Tibial artery (tissue), 4 donors: ENCODE measurements around the gene FZD1.

Experiments
- DNase-seq, 2 donors: peaks; one replicate each; pipeline ENCODE4 v3.0.0-alpha.2; 2019
- H3K27ac ChIP-seq, 2 donors: fragments of 200-600 bp; sonication (generic) in 1 of 2; 1 replicate in 1 of 2; 2 replicates in 1 of 2; pipeline ENCODE4 v1.5.1; 2018 to 2019; ENCODE audit warnings: mild to moderate bottlenecking in 1 of 2
- H3K27me3 ChIP-seq, 2 donors: fragments of 200-600 bp; sonication (generic) in 1 of 2; one replicate each; pipeline versions ENCODE4 v1.5.1 to v1.6.0; 2016 to 2019
- H3K36me3 ChIP-seq, 3 donors: fragments of 200-600 bp; sonication (generic) in 2 of 3; one replicate each; pipeline ENCODE4 v1.5.1; 2016 to 2019; ENCODE audit warnings: mild to moderate bottlenecking in 2 of 3
- H3K4me1 ChIP-seq, 4 donors: fragments of 200-600 bp; sonication (generic) in 2 of 4; 1 replicate in 3 of 4; 2 replicates in 1 of 4; pipeline ENCODE4 v1.5.1; 2016 to 2019
- H3K4me3 ChIP-seq, 2 donors: fragments of 200-600 bp; sonication (generic) in 1 of 2; 1 replicate in 1 of 2; 2 replicates in 1 of 2; pipeline ENCODE4 v1.5.1; 2018 to 2019; ENCODE audit warnings: mild to moderate bottlenecking in 2 of 2
- H3K9me3 ChIP-seq, 3 donors: fragments of 200-600 bp; sonication (generic) in 1 of 3; one replicate each; pipeline ENCODE4 v1.5.1; 2016 to 2019
- CTCF ChIP-seq, 2 experiments: fragments of 200-600 bp in 1 of 2; fragments of 450-650 bp in 1 of 2; IDR thresholded peaks; one replicate each; pipeline ENCODE4 v1.5.1; 2017 to 2019; ENCODE audit warnings: antibody characterized with exemption in 2 of 2, mild to moderate bottlenecking in 1 of 2, moderate library complexity in 1 of 2
- intact Hi-C: fragments of 100-400 bp; cut with DNase I; formaldehyde crosslinking; loops from one replicate; pipeline ENCODE4 v1.15.0; 2023; ENCODE audit warnings: low total_unique reads

FZD1 gene

GRCh38 chr7:91230503-91230902 lies 33.7 kb upstream of the FZD1 start:
- Histone ChIP-seq H3K4me1 (no peaks in the 10 kb centered on the region), H3K27me3 (no peaks in the 10 kb centered on the region), H3K4me3 (no peak overlapping the region), H3K27ac (no peak overlapping the region), H3K9me3 (peaks cover 0 to 4% (median 0%) of the 10 kb centered on the region in 3 donors), H3K36me3 (no peaks in the 10 kb centered on the region)
- TF ChIP-seq CTCF (IDR thresholded peaks at IDR 0.05): no peak
- intact Hi-C loops: no loop called here
- no peak for DNase-seq

- no peak for DNase-seq
- Histone ChIP-seq H3K4me1 (no peaks in the 10 kb centered on the region), H3K27ac (no peak overlapping the region), H3K9me3 (no peaks in the 10 kb centered on the region), H3K4me3 (no peak overlapping the region), H3K36me3 (no peaks in the 10 kb centered on the region), H3K27me3 (no peaks in the 10 kb centered on the region)
- intact Hi-C loops: no loop called here
- no peak for TF ChIP-seq CTCF (IDR thresholded peaks at IDR 0.05)
These were observed 31.0 kb upstream of the FZD1 start for GRCh38 chr7:91233212-91233611.

GRCh38 chr7:91235211-91235832 lies 28.9 kb upstream of the FZD1 start:
- H3K27me3 ChIP-seq: no peaks in the 10 kb centered on the region
- H3K36me3 ChIP-seq: no peaks in the 10 kb centered on the region
- H3K9me3 ChIP-seq: no peaks in the 10 kb centered on the region
- H3K27ac ChIP-seq: no peak overlapping the region
- no peak overlapping the region for H3K4me3 ChIP-seq
- H3K4me1 ChIP-seq: peaks cover 0 to 5% (median 0%) of the 10 kb centered on the region in 4 donors
- intact Hi-C loops: no loop called here
- no peak for DNase-seq
- no peak for TF ChIP-seq CTCF (IDR thresholded peaks at IDR 0.05)

GRCh38 chr7:91239171-91239604 lies 25.0 kb upstream of the FZD1 start:
- no peak for DNase-seq
- Histone ChIP-seq H3K27ac (no peak overlapping the region), H3K36me3 (no peaks in the 10 kb centered on the region), H3K4me3 (no peak overlapping the region), H3K4me1 (peaks cover 0 to 7% (median 0%) of the 10 kb centered on the region in 4 donors), H3K9me3 (no peaks in the 10 kb centered on the region), H3K27me3 (no peaks in the 10 kb centered on the region)
- TF ChIP-seq CTCF (IDR thresholded peaks at IDR 0.05): no peak
- intact Hi-C loops: no loop called here

GRCh38 chr7:91239772-91240171 lies 24.5 kb upstream of the FZD1 start:
- Histone ChIP-seq H3K4me1 (peaks cover 0 to 7% (median 0%) of the 10 kb centered on the region in 4 donors), H3K36me3 (no peaks in the 10 kb centered on the region), H3K27ac (no peak overlapping the region), H3K9me3 (no peaks in the 10 kb centered on the region), H3K4me3 (no peak overlapping the region), H3K27me3 (no peaks in the 10 kb centered on the region)
- intact Hi-C loops: no loop called here
- TF ChIP-seq CTCF (IDR thresholded peaks at IDR 0.05): no peak
- DNase-seq: no peak
